ENCODE results near the gene RAB11FIP4. TPM values are rescaled to one million over a fixed set of nuclear protein-coding genes. Genes with fewer than 3 reads are reported as not detected.

The RAB11FIP4 gene
- total and polyA plus RNA-seq, 2 donors (not counting 1 experiment from before 2014, with no cell fraction given): 17.0 to 70.5 TPM

DNA sequence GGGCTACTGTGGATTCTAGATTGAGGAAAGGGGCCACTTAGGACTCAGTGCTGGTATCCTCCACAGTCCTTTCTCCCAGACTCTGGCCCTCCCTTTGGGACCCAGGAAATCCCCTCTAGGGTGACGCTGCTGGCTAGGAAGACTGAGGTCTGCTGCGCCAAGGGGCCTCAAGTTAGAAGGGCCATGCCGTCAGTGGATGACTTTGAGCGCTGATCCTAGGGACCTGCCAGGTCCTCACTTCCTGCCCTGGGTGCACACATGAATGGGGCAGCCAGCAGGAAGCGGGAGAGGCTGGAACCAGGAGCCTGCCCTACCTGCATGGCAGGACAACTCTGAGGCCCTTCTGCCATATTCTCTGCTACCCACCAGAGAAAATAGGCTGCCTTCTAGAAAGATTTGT lies 145.0 kb downstream of the RAB11FIP4 start:
- intact Hi-C loops (cut with micrococcal nuclease): loop anchor here (5.0 kb wide), 1 partner anchor 321 kb away; the partner anchor contains the start of gene COPRS
- CTCF ChIA-PET: interaction anchor here (0.7 to 18.8 kb wide), 6 partner anchors 12 to 306 kb away, joined by 3 to 262 read pairs (median 12); no protein-coding TSS in a partner anchor
- peaks cover 62 to 80% of the 10 kb centered on the region in 2 donors for H3K4me1 ChIP-seq (ENCODE audit: control insufficient read depth in 2 of 2, insufficient read depth in 2 of 2, low read length in 2 of 2)
- POLR2A ChIA-PET: interaction anchor here (1.0 to 1.6 kb wide), 2 partner anchors 13 to 42 kb away, joined by 4 to 14 read pairs; no protein-coding TSS in a partner anchor
- DNase-seq: no peak
- H3K27ac ChIP-seq (ENCODE audit: low read length in 2 of 2): peak overlapping the region in 1 of 2 donors; percentile 38
- Mint-ChIP-seq H3K9me3 (ENCODE audit: insufficient read depth) (no peaks in the 10 kb centered on the region), H3K27me3 (no peaks in the 10 kb centered on the region), H3K27ac (no peak overlapping the region), H3K4me1 (peaks cover 70% of the 10 kb centered on the region), H3K4me3 (no peak overlapping the region)
- no peaks in the 10 kb centered on the region for H3K9me3 ChIP-seq (ENCODE audit: control extremely low read depth in 1 of 3, control insufficient read depth in 2 of 3, insufficient read depth in 1 of 3, low read length in 2 of 3)
- no peaks in the 10 kb centered on the region for H3K27me3 ChIP-seq (replicated peaks in 1 of 4; ENCODE audit: control extremely low read depth in 1 of 4, control insufficient read depth in 3 of 4, insufficient read depth in 4 of 4, low read length in 3 of 4)
- no peak overlapping the region for H3K9ac ChIP-seq (ENCODE audit: low read length)
- H3K4me3 ChIP-seq (ENCODE audit: control extremely low read depth in 1 of 5, extremely low read depth in 1 of 5, insufficient read depth in 1 of 5, low read depth in 2 of 5, low read length in 4 of 5): peak overlapping the region in 1 of 5 experiments; percentile 28
- WGBS (ENCODE audit: insufficient coverage): 87% methylated on average over 5 of the region's 5 CpGs
- H4K20me1 ChIP-seq (ENCODE audit: control insufficient read depth, insufficient read depth, low read length, poor library complexity, severe bottlenecking): no peaks in the 10 kb centered on the region
- H3K36me3 ChIP-seq (replicated peaks in 1 of 2; ENCODE audit: control extremely low read depth in 1 of 2, control insufficient read depth in 1 of 2, extremely low read depth in 1 of 2, insufficient read depth in 2 of 2, low read length in 1 of 2): peaks cover 3 to 18% of the 10 kb centered on the region in 2 experiments
- no peak for ATAC-seq (ENCODE audit: low read depth)
- H3K79me2 ChIP-seq (ENCODE audit: control insufficient read depth, insufficient read depth, low read length): no peaks in the 10 kb centered on the region
- TF ChIP-seq, protein P1, sequence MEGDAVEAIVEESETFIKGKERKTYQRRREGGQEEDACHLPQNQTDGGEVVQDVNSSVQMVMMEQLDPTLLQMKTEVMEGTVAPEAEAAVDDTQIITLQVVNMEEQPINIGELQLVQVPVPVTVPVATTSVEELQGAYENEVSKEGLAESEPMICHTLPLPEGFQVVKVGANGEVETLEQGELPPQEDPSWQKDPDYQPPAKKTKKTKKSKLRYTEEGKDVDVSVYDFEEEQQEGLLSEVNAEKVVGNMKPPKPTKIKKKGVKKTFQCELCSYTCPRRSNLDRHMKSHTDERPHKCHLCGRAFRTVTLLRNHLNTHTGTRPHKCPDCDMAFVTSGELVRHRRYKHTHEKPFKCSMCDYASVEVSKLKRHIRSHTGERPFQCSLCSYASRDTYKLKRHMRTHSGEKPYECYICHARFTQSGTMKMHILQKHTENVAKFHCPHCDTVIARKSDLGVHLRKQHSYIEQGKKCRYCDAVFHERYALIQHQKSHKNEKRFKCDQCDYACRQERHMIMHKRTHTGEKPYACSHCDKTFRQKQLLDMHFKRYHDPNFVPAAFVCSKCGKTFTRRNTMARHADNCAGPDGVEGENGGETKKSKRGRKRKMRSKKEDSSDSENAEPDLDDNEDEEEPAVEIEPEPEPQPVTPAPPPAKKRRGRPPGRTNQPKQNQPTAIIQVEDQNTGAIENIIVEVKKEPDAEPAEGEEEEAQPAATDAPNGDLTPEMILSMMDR (IDR thresholded peaks at IDR 0.05): no peak
- TF ChIP-seq EZH2 (IDR thresholded peaks at IDR 0.05; ENCODE audit: borderline replicate concordance, insufficient read depth, low read depth, low read length, poor library complexity, severe bottlenecking): no peak
- H2AFZ ChIP-seq (ENCODE audit: insufficient read depth, low read depth, low read length, poor library complexity, severe bottlenecking): no peak overlapping the region
- peak overlapping the region; percentile 76 for H3K4me2 ChIP-seq (replicated peaks; ENCODE audit: low read depth, low read length, poor library complexity, severe bottlenecking)

DNA sequence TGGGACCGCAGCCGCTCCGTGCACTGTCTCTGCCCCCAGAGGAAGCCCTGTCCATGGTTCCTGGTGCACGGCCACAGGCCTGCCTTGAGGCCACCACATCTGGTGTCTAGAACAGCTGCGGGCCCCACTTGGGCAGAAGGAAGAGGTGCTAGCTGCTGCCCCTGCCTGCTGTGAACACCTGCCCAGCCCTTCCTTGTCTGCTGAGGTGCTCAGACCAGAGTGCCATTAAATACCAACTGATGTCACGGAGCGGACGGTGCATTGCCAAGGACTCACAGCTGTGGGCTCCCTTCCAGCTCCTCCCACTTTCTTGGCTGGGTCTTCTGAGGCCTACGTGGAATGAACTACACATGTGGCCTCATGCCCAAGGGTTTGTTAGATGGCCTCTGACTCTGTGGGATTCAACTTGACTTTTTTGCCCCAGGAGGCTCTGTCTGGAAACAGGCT lies 146.1 kb downstream of the RAB11FIP4 start:
- no peaks in the 10 kb centered on the region for H3K27me3 Mint-ChIP-seq
- H3K4me1 ChIP-seq (ENCODE audit: control insufficient read depth in 2 of 2, insufficient read depth in 2 of 2, low read length in 2 of 2): peaks cover 62 to 80% of the 10 kb centered on the region in 2 donors
- no peaks in the 10 kb centered on the region for H3K27me3 ChIP-seq (replicated peaks in 1 of 4; ENCODE audit: control extremely low read depth in 1 of 4, control insufficient read depth in 3 of 4, insufficient read depth in 4 of 4, low read length in 3 of 4)
- H3K4me3 ChIP-seq (ENCODE audit: control extremely low read depth in 1 of 5, extremely low read depth in 1 of 5, insufficient read depth in 1 of 5, low read depth in 2 of 5, low read length in 4 of 5): peak overlapping the region in 3 of 5 experiments; percentile 12 to 45 (median 28)
- H2AFZ ChIP-seq (ENCODE audit: insufficient read depth, low read depth, low read length, poor library complexity, severe bottlenecking): no peak overlapping the region
- no peaks in the 10 kb centered on the region for H3K9me3 ChIP-seq (ENCODE audit: control extremely low read depth in 1 of 3, control insufficient read depth in 2 of 3, insufficient read depth in 1 of 3, low read length in 2 of 3)
- no peaks in the 10 kb centered on the region for H4K20me1 ChIP-seq (ENCODE audit: control insufficient read depth, insufficient read depth, low read length, poor library complexity, severe bottlenecking)
- peaks cover 0 to 7% of the 10 kb centered on the region in 2 experiments for H3K36me3 ChIP-seq (replicated peaks in 1 of 2; ENCODE audit: control extremely low read depth in 1 of 2, control insufficient read depth in 1 of 2, extremely low read depth in 1 of 2, insufficient read depth in 2 of 2, low read length in 1 of 2)
- ChIA-PET CTCF (interaction anchor here (0.8 to 18.8 kb wide), 10 partner anchors 10 to 364 kb away, joined by 3 to 262 read pairs (median 4); partner anchors contain the start of gene UTP6), POLR2A (interaction anchor here (0.7 to 1.7 kb wide), 4 partner anchors 12 to 45 kb away, joined by 3 to 7 read pairs (median 4); no protein-coding TSS in a partner anchor)
- H3K4me3 Mint-ChIP-seq: peak overlapping the region; percentile 78
- peak overlapping the region; percentile 75 for H3K27ac Mint-ChIP-seq
- intact Hi-C loops (cut with micrococcal nuclease): loop anchor here (1.0 to 5.0 kb wide), 4 partner anchors 12 to 320 kb away; partner anchors contain the start of gene COPRS
- peaks cover 72% of the 10 kb centered on the region for H3K4me1 Mint-ChIP-seq
- ATAC-seq (ENCODE audit: low read depth) (peak; percentile 2), DNase-seq (no peak)
- no peaks in the 10 kb centered on the region for H3K79me2 ChIP-seq (ENCODE audit: control insufficient read depth, insufficient read depth, low read length)
- TF ChIP-seq, protein P1 (IDR thresholded peaks at IDR 0.05): no peak
- TF ChIP-seq EZH2 (IDR thresholded peaks at IDR 0.05; ENCODE audit: borderline replicate concordance, insufficient read depth, low read depth, low read length, poor library complexity, severe bottlenecking): no peak
- peak overlapping the region; percentile 51 for H3K9ac ChIP-seq (ENCODE audit: low read length)
- WGBS (ENCODE audit: insufficient coverage): 20% methylated on average over 9 of the region's 9 CpGs
- no peaks in the 10 kb centered on the region for H3K9me3 Mint-ChIP-seq (ENCODE audit: insufficient read depth)
- peak overlapping the region; percentile 76 for H3K4me2 ChIP-seq (replicated peaks; ENCODE audit: low read depth, low read length, poor library complexity, severe bottlenecking)
- peak overlapping the region; percentile 29 to 48 for H3K27ac ChIP-seq (ENCODE audit: low read length in 2 of 2)
